Measurements from ENCODE around the gene PATL1. TPM values are rescaled to one million over a fixed set of nuclear protein-coding genes. Genes with fewer than 3 reads are reported as not detected.

Gene PATL1
- polyA plus RNA-seq, 2 of the 4 experiments (the other 2 are of a cell fraction), result 40.6 to 61.4 TPM

GRCh38 chr11:59680287-59681154, 11.7 kb upstream of the PATL1 start (continued):
- no peak for TF ChIP-seq ZC3H11A (IDR thresholded peaks at IDR 0.05)
- no peak for TF ChIP-seq CHD2 (IDR thresholded peaks at IDR 0.05; ENCODE audit: low read length, partially characterized antibody)
- TF ChIP-seq KDM5A (IDR thresholded peaks at IDR 0.05), result no peak
- no peak for TF ChIP-seq HMGXB4 (CRISPR knock-in tag; IDR thresholded peaks at IDR 0.05; ENCODE audit: borderline replicate concordance)
- TF ChIP-seq RAD21 (conservative IDR thresholded peaks at IDR 0.05 in 1 of 2, IDR thresholded peaks at IDR 0.05 in 1 of 2), result peak; percentile 89 to 92

GRCh38 chr11:59679347-59679746, 10.5 kb upstream of the PATL1 start:
- POLR2A ChIA-PET, result no interaction called here
- ATAC-seq, result no peak
- H3K4me1 ChIP-seq, result no peaks in the 10 kb centered on the region
- FAIRE-seq, result no peak
- H3K27ac ChIP-seq, result no peak overlapping the region
- H3K4me2 ChIP-seq, result no peak overlapping the region
- CTCF ChIA-PET, result interaction anchor here (0.7 to 3.3 kb wide), 8 partner anchors 9 to 154 kb away, joined by 3 to 30 read pairs (median 6); partner anchors contain the start of genes OSBP and PATL1
- no peaks in the 10 kb centered on the region for H3K9me3 ChIP-seq
- no peak for DNase-seq (ENCODE audit: low read depth in 1 of 2, low spot score in 1 of 2)
- TF ChIP-seq RCOR1 (IDR thresholded peaks at IDR 0.05; ENCODE audit: low read depth, low read length) (no peak), CTCF (IDR thresholded peaks at IDR 0.05) (no peak), FOXS1 (CRISPR knock-in tag; IDR thresholded peaks at IDR 0.05) (no peak), JUNB (IDR thresholded peaks at IDR 0.05) (no peak)
- no peak overlapping the region for H3K4me3 ChIP-seq

- H3K9me3 ChIP-seq, result no peaks in the 10 kb centered on the region
- CTCF ChIA-PET, result interaction anchor here (0.7 to 3.3 kb wide), 4 partner anchors 9 to 154 kb away, joined by 3 to 30 read pairs (median 18); partner anchors contain the start of gene PATL1
- no peak overlapping the region for H3K4me2 ChIP-seq
- WGBS (ENCODE audit: missing lambda C conversion rate), result 71% methylated on average over 3 of the region's 3 CpGs
- no peak for DNase-seq (ENCODE audit: low read depth in 1 of 2, low spot score in 1 of 2)
- no peak overlapping the region for H3K27ac ChIP-seq
- H3K4me1 ChIP-seq, result no peaks in the 10 kb centered on the region
- no peak for ATAC-seq
- POLR2A ChIA-PET, result no interaction called here
- H3K4me3 ChIP-seq, result no peak overlapping the region
- no peak for FAIRE-seq
- TF ChIP-seq POLR2AphosphoS2 (conservative IDR thresholded peaks at IDR 0.05; ENCODE audit: low read length), result no peak
Measured at GRCh38 chr11:59678813-59679165, 10.0 kb upstream of the PATL1 start.

GRCh38 chr11:59678118-59678812, 9.4 kb upstream of the PATL1 start:
- ChIA-PET POLR2A (interaction anchor here (1.0 kb wide), 1 partner anchor 9 kb away, joined by 10 read pairs; the partner anchor contains the start of gene PATL1), CTCF (interaction anchor here (1.5 to 3.3 kb wide), 2 partner anchors 8 to 63 kb away, joined by 3 to 30 read pairs; partner anchors contain the start of genes OSBP and PATL1)
- ATAC-seq (no peak), DNase-seq (ENCODE audit: low read depth in 1 of 2, low spot score in 1 of 2) (no peak), FAIRE-seq (no peak)
- Histone ChIP-seq H3K9me3 (no peaks in the 10 kb centered on the region), H3K4me3 (no peak overlapping the region), H3K4me1 (no peaks in the 10 kb centered on the region), H3K27ac (no peak overlapping the region), H3K4me2 (no peak overlapping the region)
- 54% methylated on average over 2 of the region's 2 CpGs for WGBS (ENCODE audit: missing lambda C conversion rate)
- TF ChIP-seq NFE2L2 (conservative IDR thresholded peaks at IDR 0.05; ENCODE audit: low read length), result no peak
- no peak for TF ChIP-seq E2F6 (IDR thresholded peaks at IDR 0.05; ENCODE audit: borderline replicate concordance, low read depth)
- no peak for TF ChIP-seq CBX8 (IDR thresholded peaks at IDR 0.05)
- no peak for TF ChIP-seq FOSL2 (IDR thresholded peaks at IDR 0.05)
- 0 out of 2 replicates have a peak, but pooled peaks have one; percentile 12 for TF ChIP-seq FOSL2 (CRISPR knock-in tag; IDR thresholded peaks at IDR 0.05)
- TF ChIP-seq HDAC2 (IDR thresholded peaks at IDR 0.05), result no peak
- TF ChIP-seq FOSB (CRISPR knock-in tag; IDR thresholded peaks at IDR 0.05), result no peak
- no peak for TF ChIP-seq RAD21 (conservative IDR thresholded peaks at IDR 0.05 in 1 of 2, IDR thresholded peaks at IDR 0.05 in 1 of 2)
